Psoas muscle (tissue), 8 donors: ENCODE data around the gene COQ8B. TPM values are rescaled to one million over a fixed set of nuclear protein-coding genes. Genes with fewer than 3 reads are reported as not detected.

ENCODE experiments used
- ATAC-seq, 4 donors: fragments of 200-7000 bp; cut with Tn5 transposase; one replicate each; pipeline ENCODE4 v1.9.1; 2020; ENCODE audit warnings: moderate library complexity in 3 of 4, mild to moderate bottlenecking in 2 of 4
- DNase-seq, 2 donors: peaks; one replicate each; pipeline ENCODE4 v3.0.0-alpha.2; 2020
- H3K27ac ChIP-seq: fragments of 200-600 bp; one replicate; pipeline ENCODE4 v1.8.0; 2022
- H3K27me3 ChIP-seq, 3 donors: fragments of 200-600 bp in 1 of 3; one replicate each; pipeline versions ENCODE4 v1.6.1 to v1.8.0; 2013 to 2022; ENCODE audit warnings: low read length in 2 of 3, mild to moderate bottlenecking in 2 of 3, moderate library complexity in 1 of 3; ENCODE audit not compliant: insufficient read depth in 3 of 3
- H3K36me3 ChIP-seq, 2 donors: fragments of 200-600 bp in 1 of 2; one replicate each; pipeline versions ENCODE4 v1.6.1 to v1.8.0; 2013 to 2022; ENCODE audit warnings: low read depth in 1 of 2, mild to moderate bottlenecking in 1 of 2, moderate library complexity in 1 of 2; ENCODE audit not compliant: insufficient read depth in 1 of 2
- H3K4me1 ChIP-seq: fragments of 200-600 bp; one replicate; pipeline ENCODE4 v1.8.0; 2022
- H3K4me3 ChIP-seq: fragments of 200-600 bp; one replicate; pipeline ENCODE4 v1.8.0; 2022; ENCODE audit warnings: mild to moderate bottlenecking
- H3K9me3 ChIP-seq: fragments of 200-600 bp; one replicate; pipeline ENCODE4 v1.8.0; 2022
- CTCF ChIP-seq: fragments of 200-600 bp; IDR thresholded peaks from one replicate; pipeline ENCODE4 v1.8.0; 2022; ENCODE audit warnings: antibody characterized with exemption
- WGBS, 3 donors: extraction: QIAGEN DNeasy Blood & Tissue Kit; methylation state at CpG; one replicate each; pipeline versions ENCODE4 v1.1.6 to v1.1.7; 2013; 5-methylcytosine and 5-hydroxymethylcytosine counted together
- intact Hi-C, 2 donors: fragments of 100-400 bp; cut with DNase I; formaldehyde crosslinking; loops; one replicate each; pipeline versions ENCODE4 v1.11.0 to v1.14.2; 2022
- polyA plus RNA-seq, 3 donors: library from polyadenylated mRNA; stranded (reverse); fragments of 200-250 nt; gene quantifications; one replicate each; pipeline ENCODE4 v1.2.3, GENCODE V29; 2013
- total RNA-seq, 4 donors: library from RNA; stranded (reverse); fragmentation: NEBNext Ultra II Directional in 2 of 4; extraction: Animal tissue kit (Norgen Biotek cat#: 25700) in 2 of 4; gene quantifications; one replicate each; pipeline versions ENCODE4 v1.2.1 to v1.2.4, GENCODE V29; 2021 to 2023
- donor health status: healthy with polysubstance abuse.
- donor health status: DM: no; HTN: no; CAD: no; lungs with moderate emphysema.
- donor health status: Bipolar disorder and iron deficiency.
- donor health status: healthy.
- donor health status: DM: yes; HTN: yes; CAD: no.
- donor health status: DM: no; HTN: no; CAD: no.
- donor health status: DM: no; HTN: no; CAD: no.
- donor health status: DM: yes; HTN: yes; CAD: no.

The COQ8B gene
- total and polyA plus RNA-seq, 7 donors, result 6.8 to 43.1 (median 14.4) TPM

GRCh38 chr19:40668991-40669614 is 47.6 kb downstream of the COQ8B start:
- peaks cover 3 to 69% of the 10 kb centered on the region in 2 donors for H3K36me3 ChIP-seq
- no peak overlapping the region for H3K27ac ChIP-seq
- H3K4me1 ChIP-seq, result no peaks in the 10 kb centered on the region
- 87 to 94% (median 93%) methylated on average over 7 of the region's 7 CpGs for WGBS, 3 donors
- H3K9me3 ChIP-seq, result no peaks in the 10 kb centered on the region
- no peaks in the 10 kb centered on the region for H3K27me3 ChIP-seq
- ATAC-seq, result no peak
- DNase-seq, result no peak
- TF ChIP-seq CTCF, result no peak
- H3K4me3 ChIP-seq, result no peak overlapping the region
- intact Hi-C loops, result loop anchor here in 1 of 2 donors (10.0 kb wide), 2 partner anchors 136 to 476 kb away; no protein-coding TSS in a partner anchor

- intact Hi-C loops, result loop anchor here in 1 of 2 donors (10.0 kb wide), 2 partner anchors 137 to 477 kb away; no protein-coding TSS in a partner anchor
- WGBS, 3 donors, result 85 to 88% (median 88%) methylated on average over 9 to 14 of the region's 14 CpGs
Measured at GRCh38 chr19:40667602-40668001, 49.1 kb downstream of the COQ8B start.

GRCh38 chr19:40666803-40667438 is 49.8 kb downstream of the COQ8B start:
- peak overlapping the region; percentile 46 for H3K27ac ChIP-seq
- no peak for DNase-seq
- WGBS, 3 donors, result 84 to 90% (median 84%) methylated on average over 14 of the region's 14 CpGs
- no peaks in the 10 kb centered on the region for H3K27me3 ChIP-seq
- H3K36me3 ChIP-seq, result peaks cover 0 to 47% of the 10 kb centered on the region in 2 donors
- no peak for TF ChIP-seq CTCF
- intact Hi-C loops, result loop anchor here in 1 of 2 donors (10.0 kb wide), 2 partner anchors 138 to 478 kb away; no protein-coding TSS in a partner anchor
- H3K4me3 ChIP-seq, result no peak overlapping the region
- no peak for ATAC-seq
- no peaks in the 10 kb centered on the region for H3K4me1 ChIP-seq
- no peaks in the 10 kb centered on the region for H3K9me3 ChIP-seq

More at GRCh38 chr19:40667602-40668001, 49.1 kb downstream of the COQ8B start:
- TF ChIP-seq CTCF, result no peak
- Histone ChIP-seq H3K36me3 (peaks cover 0 to 54% of the 10 kb centered on the region in 2 donors), H3K27ac (no peak overlapping the region), H3K9me3 (no peaks in the 10 kb centered on the region), H3K4me1 (no peaks in the 10 kb centered on the region), H3K4me3 (no peak overlapping the region), H3K27me3 (no peaks in the 10 kb centered on the region)
- ATAC-seq (no peak), DNase-seq (no peak)

GRCh38 chr19:40663695-40664692 is 52.7 kb downstream of the COQ8B start:
- 49 to 54% (median 51%) methylated on average over 24 of the region's 24 CpGs for WGBS, 3 donors
- peak overlapping the region; percentile 85 for H3K4me3 ChIP-seq
- peaks cover 0 to 18% of the 10 kb centered on the region in 2 donors for H3K36me3 ChIP-seq
- no peak for TF ChIP-seq CTCF
- DNase-seq, result no peak
- H3K4me1 ChIP-seq, result no peaks in the 10 kb centered on the region
- H3K9me3 ChIP-seq, result no peaks in the 10 kb centered on the region
- H3K27me3 ChIP-seq, result no peaks in the 10 kb centered on the region
- peak; percentile 11 to 27 (median 18) for ATAC-seq
- H3K27ac ChIP-seq, result peak overlapping the region; percentile 92
- intact Hi-C loops, result loop anchor here (2.0 to 10.0 kb wide), 5 partner anchors 138 to 481 kb away; no protein-coding TSS in a partner anchor
